Small intestine (tissue), 7 donors: ENCODE data around the gene KIF21B. TPM values are rescaled to one million over a fixed set of nuclear protein-coding genes. Genes with fewer than 3 reads are reported as not detected.
A peak's percentile ranks its signal among the peaks of the same experiment; 100 is the strongest.

ENCODE experiments used
- DNase-seq, 2 donors: peaks; one replicate each; pipeline versions ENCODE4 v3.0.0 to v3.0.0-alpha.2; 2013
- FAIRE-seq: peaks from 2 replicates; lab custom pipeline; 2012; peaks lifted over from hg19 to GRCh38; lab: Jason Lieb, UNC
- H3K27ac ChIP-seq, 3 donors: one replicate each; pipeline ENCODE4 v1.5.1; 2013; ENCODE audit warnings: low read length in 2 of 3, mild to moderate bottlenecking in 2 of 3, control low read depth in 1 of 3, inconsistent platforms in 1 of 3, low read depth in 1 of 3, moderate library complexity in 1 of 3
- H3K27me3 ChIP-seq, 3 donors: one replicate each; pipeline ENCODE4 v1.6.1; 2013; ENCODE audit warnings: low read length in 3 of 3, inconsistent platforms in 1 of 3; ENCODE audit not compliant: control insufficient read depth in 3 of 3, insufficient read depth in 3 of 3
- H3K36me3 ChIP-seq, 3 donors: one replicate each; pipeline ENCODE4 v1.6.1; 2013; ENCODE audit warnings: low read length in 3 of 3, inconsistent platforms in 1 of 3, low read depth in 1 of 3, mild to moderate bottlenecking in 1 of 3, moderate library complexity in 1 of 3; ENCODE audit not compliant: control insufficient read depth in 3 of 3, insufficient read depth in 2 of 3
- H3K4me1 ChIP-seq, 3 donors: one replicate each; pipeline ENCODE4 v1.6.1; 2013; ENCODE audit warnings: low read length in 2 of 3, inconsistent platforms in 1 of 3, low read depth in 1 of 3, mild to moderate bottlenecking in 1 of 3, moderate library complexity in 1 of 3; ENCODE audit not compliant: control insufficient read depth in 3 of 3, insufficient read depth in 2 of 3
- H3K4me3 ChIP-seq, 3 donors: one replicate each; pipeline ENCODE4 v1.5.1; 2013; ENCODE audit warnings: low read length in 3 of 3, control low read depth in 1 of 3, inconsistent platforms in 1 of 3, low read depth in 1 of 3, mild to moderate bottlenecking in 1 of 3, moderate library complexity in 1 of 3
- H3K9me3 ChIP-seq, 2 donors: one replicate each; pipeline ENCODE4 v1.6.1; 2013; ENCODE audit warnings: low read depth in 1 of 2, low read length in 1 of 2; ENCODE audit not compliant: control insufficient read depth in 2 of 2, insufficient read depth in 1 of 2
- WGBS, 3 donors: extraction: QIAGEN DNeasy Blood & Tissue Kit; methylation state at CpG; one replicate each; pipeline ENCODE4 v1.1.7; 2013; 5-methylcytosine and 5-hydroxymethylcytosine counted together
- polyA plus RNA-seq, 4 donors: library from polyadenylated mRNA; stranded (reverse) in 3 of 4; unstranded in 1 of 4; fragments of 200-250 nt in 3 of 4; fragments of 120-200 nt in 1 of 4; gene quantifications; one replicate each; pipeline versions ENCODE4 v1.2.1 to v1.2.3, GENCODE V29; 2013
- donor health status: healthy with polysubstance abuse.
- donor health status: control.
- donor health status: control.
- donor health status: Bipolar disorder and iron deficiency.
- donor health status: healthy.

Gene KIF21B
- polyA plus RNA-seq, 4 donors, result 0.89 to 12.9 (median 1.8) TPM

GRCh38 chr1:200973937-200974657, 49.4 kb downstream of the KIF21B start:
- no peaks in the 10 kb centered on the region for H3K27me3 ChIP-seq
- no peak overlapping the region for H3K27ac ChIP-seq
- peak; percentile 20 to 33 for DNase-seq
- WGBS, 3 donors, result 22 to 64% (median 41%) methylated on average over 18 to 19 of the region's 19 CpGs
- H3K4me3 ChIP-seq, result no peak overlapping the region
- H3K9me3 ChIP-seq, result no peaks in the 10 kb centered on the region
- H3K4me1 ChIP-seq, result peaks cover 0 to 27% (median 0%) of the 10 kb centered on the region in 3 donors
- FAIRE-seq, result no peak
- peaks cover 0 to 4% (median 0%) of the 10 kb centered on the region in 3 donors for H3K36me3 ChIP-seq

DNA sequence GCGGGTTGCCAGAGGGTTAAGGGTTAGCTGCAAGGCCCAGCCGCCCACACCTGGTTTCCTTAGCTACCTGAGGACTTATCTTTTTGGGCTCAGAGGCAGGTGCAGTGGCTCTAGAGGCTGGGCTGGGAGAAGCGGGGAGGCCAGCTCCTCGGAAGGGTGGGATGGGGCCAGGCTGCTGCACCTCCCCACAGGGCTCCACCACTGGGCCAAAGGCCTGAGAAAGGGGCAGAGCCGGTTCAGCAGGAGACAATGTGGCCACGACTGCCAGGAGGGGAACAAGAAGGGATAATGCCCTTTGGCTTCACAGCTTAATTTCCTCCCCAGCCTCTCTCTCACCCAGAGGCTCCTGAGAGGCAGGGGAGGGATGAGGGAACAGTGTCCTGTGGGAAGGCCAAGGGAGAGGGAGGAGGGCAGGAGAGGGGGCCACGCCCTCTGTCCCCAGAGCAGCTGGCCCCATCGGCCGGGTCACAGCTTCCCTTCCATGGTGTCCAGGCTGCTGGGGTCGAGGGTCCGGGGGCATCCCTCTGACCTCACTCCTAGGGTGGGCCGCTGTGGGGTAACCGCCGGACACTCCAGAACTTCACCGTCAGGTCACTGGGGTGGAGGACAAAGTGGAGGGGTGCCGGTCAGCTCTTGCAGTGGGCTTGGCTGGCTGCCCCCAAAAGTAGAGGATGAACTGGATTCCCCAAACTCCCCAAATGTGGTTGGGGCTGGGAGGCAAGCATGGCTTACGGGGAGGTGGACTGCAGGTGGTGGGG, 50.4 kb downstream of the KIF21B start:
- Histone ChIP-seq H3K27me3 (no peaks in the 10 kb centered on the region), H3K4me3 (no peak overlapping the region), H3K9me3 (no peaks in the 10 kb centered on the region), H3K36me3 (peaks cover 0 to 4% (median 0%) of the 10 kb centered on the region in 3 donors), H3K27ac (no peak overlapping the region), H3K4me1 (peaks cover 0 to 27% (median 0%) of the 10 kb centered on the region in 3 donors)
- no peak for FAIRE-seq
- no peak for DNase-seq
- WGBS, 3 donors, result 58 to 79% (median 67%) methylated on average over 17 of the region's 17 CpGs

DNA sequence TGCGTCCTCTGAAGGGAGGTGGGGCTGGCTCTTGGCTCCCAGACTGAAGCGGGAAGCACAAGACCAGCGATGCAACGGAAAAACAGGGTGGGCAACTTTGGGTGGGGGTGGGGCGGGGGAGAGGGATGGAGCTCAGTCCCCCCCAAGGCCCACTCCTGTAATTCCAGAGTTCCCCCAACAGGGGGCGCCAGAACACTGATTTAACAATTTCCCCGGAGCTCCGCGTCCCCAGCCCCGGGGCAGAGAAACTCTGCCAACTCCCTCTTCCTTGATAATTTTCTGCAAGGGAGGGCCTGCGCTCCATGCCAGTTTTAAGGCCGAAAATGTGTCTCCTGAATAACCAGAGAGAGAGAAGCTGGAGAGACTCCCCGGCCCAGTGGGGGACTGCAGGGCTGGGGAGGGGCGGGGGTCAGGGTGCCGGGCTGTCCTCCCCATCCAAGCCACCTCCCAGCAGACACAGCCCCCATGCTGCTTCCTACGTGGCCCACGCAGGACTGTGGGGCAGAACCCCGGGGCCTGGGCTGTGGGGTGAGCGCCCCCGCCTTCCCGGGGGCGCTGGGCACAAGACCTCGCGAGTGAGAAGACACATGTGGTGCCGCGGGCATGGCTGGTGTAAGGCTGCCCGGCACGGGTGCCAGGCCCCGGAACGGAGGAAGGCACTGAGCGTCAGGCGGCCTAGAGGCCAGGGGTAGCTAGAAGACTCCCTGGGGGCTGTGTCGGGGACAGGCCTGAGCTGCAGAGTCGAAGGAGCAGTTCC, 51.4 kb downstream of the KIF21B start:
- 33 to 53% (median 45%) methylated on average over 33 to 34 of the region's 34 CpGs for WGBS, 3 donors
- Histone ChIP-seq H3K27me3 (no peaks in the 10 kb centered on the region), H3K27ac (no peak overlapping the region), H3K4me1 (peaks cover 0 to 27% (median 0%) of the 10 kb centered on the region in 3 donors), H3K4me3 (no peak overlapping the region), H3K9me3 (no peaks in the 10 kb centered on the region), H3K36me3 (peaks cover 0 to 3% (median 0%) of the 10 kb centered on the region in 3 donors)
- DNase-seq (peak; percentile 57 to 67), FAIRE-seq (no peak)

DNA sequence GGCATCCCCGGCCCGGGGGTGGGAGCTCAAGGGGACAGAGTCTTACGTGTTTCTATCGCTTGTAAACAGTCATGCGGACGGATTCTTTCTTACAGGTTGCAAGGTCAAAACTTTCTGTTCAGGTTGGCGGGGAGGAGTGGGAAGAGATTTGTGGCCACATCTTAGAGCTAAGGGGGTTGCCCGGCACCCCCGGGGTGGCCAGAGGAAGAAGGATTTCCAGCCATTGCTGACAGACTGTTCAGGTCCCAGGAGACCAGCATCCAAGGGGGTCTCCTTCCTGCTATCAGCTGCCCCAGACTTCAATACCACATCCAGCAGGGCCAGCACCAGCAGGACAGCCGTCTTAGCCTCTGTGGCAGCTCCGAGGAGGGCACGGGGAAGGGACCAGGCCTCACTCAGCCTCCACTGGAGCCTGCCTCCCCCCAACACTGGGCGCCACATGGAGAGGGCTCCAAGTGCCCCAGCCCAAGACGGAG, 52.0 kb downstream of the KIF21B start:
- FAIRE-seq (no peak), DNase-seq (no peak)
- H3K36me3 ChIP-seq, result no peaks in the 10 kb centered on the region
- no peaks in the 10 kb centered on the region for H3K27me3 ChIP-seq
- WGBS, 3 donors, result 54 to 78% (median 63%) methylated on average over 13 to 14 of the region's 14 CpGs
- H3K9me3 ChIP-seq, result no peaks in the 10 kb centered on the region
- H3K27ac ChIP-seq, result no peak overlapping the region
- no peak overlapping the region for H3K4me3 ChIP-seq
- H3K4me1 ChIP-seq, result peaks cover 0 to 27% (median 0%) of the 10 kb centered on the region in 3 donors

GRCh38 chr1:200970771-200971427, 52.6 kb downstream of the KIF21B start:
- FAIRE-seq, result no peak

GRCh38 chr1:200969726-200970561, 53.6 kb downstream of the KIF21B start:
- peaks cover 0 to 2% (median 0%) of the 10 kb centered on the region in 3 donors for H3K36me3 ChIP-seq
- peak in 1 of 2 donors; percentile 22 for DNase-seq
- WGBS, 3 donors, result 65 to 76% (median 67%) methylated on average over 11 of the region's 11 CpGs
- H3K4me1 ChIP-seq, result peaks cover 0 to 27% (median 0%) of the 10 kb centered on the region in 3 donors
- no peak for FAIRE-seq
- H3K4me3 ChIP-seq, result no peak overlapping the region
- no peaks in the 10 kb centered on the region for H3K27me3 ChIP-seq
- H3K9me3 ChIP-seq, result no peaks in the 10 kb centered on the region
- no peak overlapping the region for H3K27ac ChIP-seq

More at GRCh38 chr1:200970771-200971427, 52.6 kb downstream of the KIF21B start:
- no peaks in the 10 kb centered on the region for H3K27me3 ChIP-seq
- no peak overlapping the region for H3K27ac ChIP-seq
- WGBS, 3 donors, result 91 to 93% (median 92%) methylated on average over 14 of the region's 14 CpGs
- DNase-seq, result no peak
- H3K9me3 ChIP-seq, result no peaks in the 10 kb centered on the region
- H3K4me1 ChIP-seq, result peaks cover 0 to 27% (median 0%) of the 10 kb centered on the region in 3 donors
- peaks cover 0 to 2% (median 0%) of the 10 kb centered on the region in 3 donors for H3K36me3 ChIP-seq
- no peak overlapping the region for H3K4me3 ChIP-seq
